Measurements from ENCODE around the gene ADAMTS13.

ADAMTS13 gene

GRCh38 chr9:133507246-133507965, 85.2 kb downstream of the ADAMTS13 start:
- no peak for DNase-seq (ENCODE audit: low read depth in 2 of 2)

GRCh38 chr9:133508046-133508445, 85.9 kb downstream of the ADAMTS13 start:
- DNase-seq (ENCODE audit: low read depth in 2 of 2), result no peak
